Measurements from ENCODE around the gene CELA3B.
"Not testable (repeated sequence)": the region's sequence is repeated elsewhere in the genome, so short reads cannot be mapped to it uniquely, and the experiment has no call there.

Gene CELA3B

DNA sequence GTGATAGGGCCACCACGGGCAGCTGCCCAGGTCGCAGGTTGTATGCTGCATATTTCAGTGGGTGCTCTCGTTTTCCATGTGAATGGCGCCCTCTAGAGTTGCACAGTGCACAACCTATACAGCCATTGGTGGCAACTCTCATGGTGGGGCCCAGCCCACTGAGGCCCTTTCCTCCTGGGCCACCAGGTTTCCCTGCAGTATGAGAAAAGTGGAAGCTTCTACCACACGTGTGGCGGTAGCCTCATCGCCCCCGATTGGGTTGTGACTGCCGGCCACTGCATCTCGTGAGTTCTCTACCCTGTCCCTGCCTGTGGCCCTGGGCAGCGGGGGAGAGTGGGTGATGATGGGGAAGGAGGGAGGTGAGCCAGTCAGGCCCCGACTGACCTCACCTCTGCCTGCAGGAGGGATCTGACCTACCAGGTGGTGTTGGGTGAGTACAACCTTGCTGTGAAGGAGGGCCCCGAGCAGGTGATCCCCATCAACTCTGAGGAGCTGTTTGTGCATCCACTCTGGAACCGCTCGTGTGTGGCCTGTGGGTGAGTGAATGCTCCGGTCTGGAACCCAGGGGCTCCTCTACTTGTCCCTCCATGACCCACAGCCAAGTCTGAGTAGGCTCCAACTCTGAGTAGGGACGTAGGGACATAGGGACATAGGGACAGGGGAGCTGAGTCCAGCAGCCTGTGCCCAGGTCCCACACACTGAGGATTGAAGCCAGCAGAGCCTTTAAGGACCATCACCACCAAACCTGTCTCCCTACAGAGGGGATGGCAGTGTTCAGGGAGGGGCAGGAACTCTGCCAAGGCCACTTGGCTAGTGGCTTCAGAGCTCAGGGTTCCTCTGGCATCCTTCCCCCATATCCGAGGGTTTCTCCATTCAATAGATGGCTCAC is 28.7 kb downstream of the CELA3B start:
- DNase-seq (ENCODE audit: low read depth); H3K4me3 ChIP-seq (ENCODE audit: low read depth, low read length): not testable (repeated sequence)

DNA sequence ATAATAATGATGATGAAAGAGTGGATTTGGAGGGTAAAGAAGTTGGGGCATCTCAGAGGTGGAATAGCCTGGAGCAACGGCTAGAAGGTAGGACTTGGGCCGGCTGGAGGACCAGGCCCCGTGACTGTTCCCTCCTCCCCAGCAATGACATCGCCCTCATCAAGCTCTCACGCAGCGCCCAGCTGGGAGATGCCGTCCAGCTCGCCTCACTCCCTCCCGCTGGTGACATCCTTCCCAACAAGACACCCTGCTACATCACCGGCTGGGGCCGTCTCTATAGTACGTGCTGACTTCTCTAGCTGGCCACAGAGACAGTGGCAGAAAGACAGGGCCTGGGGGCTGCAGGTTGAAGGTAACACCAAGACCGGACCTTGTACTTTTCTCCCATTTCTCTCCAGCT is 29.9 kb downstream of the CELA3B start:
- not testable (repeated sequence) for H3K4me3 ChIP-seq (ENCODE audit: low read depth, low read length); DNase-seq (ENCODE audit: low read depth)

DNA sequence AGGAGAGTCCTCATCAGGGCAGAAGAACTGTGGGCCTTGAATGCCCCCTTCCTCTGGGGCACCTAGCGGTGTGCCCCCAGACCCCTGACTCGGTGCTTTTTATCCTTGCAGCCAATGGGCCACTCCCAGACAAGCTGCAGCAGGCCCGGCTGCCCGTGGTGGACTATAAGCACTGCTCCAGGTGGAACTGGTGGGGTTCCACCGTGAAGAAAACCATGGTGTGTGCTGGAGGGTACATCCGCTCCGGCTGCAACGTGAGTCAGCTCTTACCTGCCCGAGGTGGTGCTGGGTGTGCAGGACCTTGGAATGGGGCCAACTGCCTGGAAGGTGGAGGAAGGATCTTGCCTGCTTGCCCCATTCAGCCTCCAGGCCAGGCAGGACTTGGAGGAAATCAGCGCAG is 30.4 kb downstream of the CELA3B start:
- H3K4me3 ChIP-seq (ENCODE audit: low read depth, low read length); DNase-seq (ENCODE audit: low read depth): not testable (repeated sequence)

DNA sequence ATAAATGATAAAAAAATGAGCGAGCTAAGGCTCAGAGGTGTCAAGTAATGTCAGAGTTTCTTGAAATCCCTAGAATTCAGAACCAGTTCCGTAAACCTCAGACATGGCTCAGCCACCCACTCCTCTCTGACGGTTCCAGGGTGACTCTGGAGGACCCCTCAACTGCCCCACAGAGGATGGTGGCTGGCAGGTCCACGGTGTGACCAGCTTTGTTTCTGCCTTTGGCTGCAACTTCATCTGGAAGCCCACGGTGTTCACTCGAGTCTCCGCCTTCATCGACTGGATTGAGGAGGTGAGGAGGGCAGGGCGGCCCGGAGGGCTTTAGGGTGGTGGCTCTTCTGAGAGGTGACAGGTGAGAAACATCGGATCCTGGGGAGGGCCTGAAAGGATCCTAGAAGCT is 32.7 kb downstream of the CELA3B start:
- DNase-seq (ENCODE audit: low read depth); H3K4me3 ChIP-seq (ENCODE audit: low read depth, low read length): not testable (repeated sequence)

DNA sequence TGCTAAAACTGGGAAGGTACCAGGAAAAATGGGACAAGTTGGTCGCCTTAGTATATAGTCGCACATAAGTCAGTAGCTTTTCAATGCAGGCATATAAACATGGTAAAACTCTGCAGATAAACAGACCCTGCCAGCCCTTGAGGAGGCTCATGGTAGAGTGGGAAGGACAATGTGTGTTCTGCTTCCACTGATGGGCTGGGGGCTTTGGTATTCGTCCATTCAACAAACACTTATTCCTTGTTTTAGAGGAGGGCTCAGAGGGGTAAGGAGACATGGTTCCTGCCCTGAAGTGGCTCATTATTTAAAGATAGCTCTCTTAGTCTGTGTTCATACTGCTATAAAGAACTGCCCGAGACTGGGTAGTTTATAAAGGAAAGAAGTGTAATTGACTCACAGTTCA is 35.9 kb downstream of the CELA3B start:
- H3K4me3 ChIP-seq (ENCODE audit: low read depth, low read length); DNase-seq (ENCODE audit: low read depth): not testable (repeated sequence)

GRCh38 chr1:22014575-22015206 is 37.9 kb downstream of the CELA3B start:
- DNase-seq (ENCODE audit: low read depth); H3K4me3 ChIP-seq (ENCODE audit: low read depth, low read length): not testable (repeated sequence)

DNA sequence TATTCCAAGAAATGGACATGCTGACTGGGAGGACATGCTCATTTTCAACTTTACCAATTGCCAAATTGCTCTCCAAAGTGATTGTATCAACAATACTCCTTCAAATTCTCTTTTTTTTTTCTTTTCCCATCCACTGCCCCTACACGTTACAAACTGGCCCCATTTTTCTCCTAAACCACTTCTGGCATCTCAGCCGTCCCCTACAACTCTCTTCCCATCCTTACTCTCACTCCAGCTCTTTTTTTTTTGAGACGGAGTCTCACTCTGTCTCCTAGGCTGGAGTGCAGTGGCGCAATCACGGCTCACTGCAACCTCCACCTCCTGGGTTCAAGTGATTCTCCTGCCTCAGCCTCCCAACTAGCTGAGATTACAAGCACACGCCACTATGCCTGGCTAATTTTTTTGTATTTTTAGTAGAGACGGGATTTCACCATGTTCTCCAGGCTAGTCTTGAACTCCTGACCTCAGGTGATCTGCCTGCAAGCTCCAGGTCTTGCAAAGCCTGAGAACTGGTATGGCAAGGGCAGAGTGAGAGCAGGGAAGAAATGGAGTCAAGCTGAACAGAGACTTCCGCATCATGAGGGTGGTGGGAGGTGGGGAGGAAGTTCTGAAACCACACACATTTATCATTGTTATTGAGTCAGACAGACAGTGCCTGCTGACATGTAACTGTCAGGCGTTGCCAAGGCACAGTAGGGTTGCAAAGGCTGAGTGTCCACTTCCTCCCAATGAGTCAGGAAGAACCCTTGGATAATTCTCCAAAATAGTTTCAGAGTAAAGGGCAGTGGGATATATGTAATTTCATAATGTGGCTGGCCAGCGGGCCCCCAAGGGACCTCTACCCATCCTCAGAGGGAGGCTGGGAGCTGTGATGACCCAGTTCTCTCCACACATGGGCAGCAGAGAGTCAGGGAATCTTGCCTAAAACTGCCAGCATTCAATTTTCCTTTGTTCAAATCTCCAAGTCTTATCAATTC is 42.0 kb downstream of the CELA3B start:
- H3K4me3 ChIP-seq (ENCODE audit: low read depth, low read length), result no peak overlapping the region
- no peak for DNase-seq (ENCODE audit: low read depth)
- TF ChIP-seq, protein P1, sequence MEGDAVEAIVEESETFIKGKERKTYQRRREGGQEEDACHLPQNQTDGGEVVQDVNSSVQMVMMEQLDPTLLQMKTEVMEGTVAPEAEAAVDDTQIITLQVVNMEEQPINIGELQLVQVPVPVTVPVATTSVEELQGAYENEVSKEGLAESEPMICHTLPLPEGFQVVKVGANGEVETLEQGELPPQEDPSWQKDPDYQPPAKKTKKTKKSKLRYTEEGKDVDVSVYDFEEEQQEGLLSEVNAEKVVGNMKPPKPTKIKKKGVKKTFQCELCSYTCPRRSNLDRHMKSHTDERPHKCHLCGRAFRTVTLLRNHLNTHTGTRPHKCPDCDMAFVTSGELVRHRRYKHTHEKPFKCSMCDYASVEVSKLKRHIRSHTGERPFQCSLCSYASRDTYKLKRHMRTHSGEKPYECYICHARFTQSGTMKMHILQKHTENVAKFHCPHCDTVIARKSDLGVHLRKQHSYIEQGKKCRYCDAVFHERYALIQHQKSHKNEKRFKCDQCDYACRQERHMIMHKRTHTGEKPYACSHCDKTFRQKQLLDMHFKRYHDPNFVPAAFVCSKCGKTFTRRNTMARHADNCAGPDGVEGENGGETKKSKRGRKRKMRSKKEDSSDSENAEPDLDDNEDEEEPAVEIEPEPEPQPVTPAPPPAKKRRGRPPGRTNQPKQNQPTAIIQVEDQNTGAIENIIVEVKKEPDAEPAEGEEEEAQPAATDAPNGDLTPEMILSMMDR (IDR thresholded peaks at IDR 0.05; ENCODE audit: control insufficient read depth, extremely low read depth, insufficient read depth), result no peak

DNA sequence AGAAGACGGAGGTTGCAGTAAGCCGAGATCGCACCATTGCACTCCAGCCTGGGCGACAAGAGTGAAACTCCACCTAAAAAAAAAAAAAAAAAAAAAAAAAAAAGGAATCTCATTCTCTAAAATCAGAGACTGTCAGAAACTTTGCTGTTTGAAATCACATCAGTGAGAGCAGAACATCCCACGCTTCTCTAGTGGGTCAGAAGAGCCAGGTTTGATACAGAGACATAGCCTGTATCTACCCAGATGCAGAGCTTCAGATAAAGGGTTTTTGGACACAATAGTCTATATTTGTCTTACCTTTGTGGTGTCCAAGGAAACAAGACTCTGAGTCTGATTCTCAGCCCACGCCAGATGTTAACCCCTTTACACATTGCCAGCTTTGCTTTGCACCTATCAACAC is 44.2 kb downstream of the CELA3B start:
- H3K4me3 ChIP-seq (ENCODE audit: low read depth, low read length), result no peak overlapping the region
- TF ChIP-seq, protein P1 (IDR thresholded peaks at IDR 0.05; ENCODE audit: control insufficient read depth, extremely low read depth, insufficient read depth), result no peak
- no peak for DNase-seq (ENCODE audit: low read depth)

- no peak for DNase-seq (ENCODE audit: low read depth)
- H3K4me3 ChIP-seq (ENCODE audit: low read depth, low read length), result peak overlapping the region; percentile 77
- TF ChIP-seq, protein P1 (IDR thresholded peaks at IDR 0.05; ENCODE audit: control insufficient read depth, extremely low read depth, insufficient read depth), result no peak
These were observed 47.9 kb downstream of the CELA3B start for GRCh38 chr1:22024485-22025367.
